ENCODE results near the gene MMP11. TPM values are rescaled to one million over a fixed set of nuclear protein-coding genes. Genes with fewer than 3 reads are reported as not detected.

The MMP11 gene
- total and polyA plus RNA-seq, 2 experiments from 2014 or later, result 5.3 to 17.4 TPM

DNA sequence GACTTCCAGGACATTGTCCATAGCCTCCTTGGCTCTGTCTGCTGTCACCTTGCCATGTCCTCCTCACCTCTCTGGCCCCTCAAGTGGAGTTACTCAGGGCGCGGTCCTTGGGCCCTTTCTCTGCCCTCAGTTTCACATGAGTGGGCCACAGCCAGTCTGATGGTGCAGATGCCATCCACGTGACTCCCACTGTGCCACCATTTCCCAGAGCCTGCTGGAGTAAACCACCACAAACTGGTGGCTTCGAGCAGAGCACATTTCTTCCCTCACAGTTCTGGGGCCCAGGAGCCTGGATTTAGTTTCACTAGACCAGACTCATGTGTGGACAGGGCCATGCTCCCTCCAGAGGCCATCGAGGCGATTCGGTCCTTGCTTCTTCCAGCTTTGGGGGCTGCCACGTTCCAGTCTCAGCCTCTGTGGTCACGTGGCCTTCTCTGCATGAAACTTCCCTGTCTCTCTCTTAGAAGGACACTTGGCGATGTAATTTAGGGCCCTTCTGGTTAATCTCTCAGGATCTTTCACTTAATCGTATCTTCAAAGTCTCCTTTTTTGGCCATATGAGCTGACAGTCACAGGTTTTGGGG is 28.7 kb downstream of the MMP11 start:
- H3K4me2 ChIP-seq, result no peak overlapping the region
- H3K36me3 ChIP-seq (ENCODE audit: insufficient read depth), result peaks cover 34% of the 10 kb centered on the region
- no peaks in the 10 kb centered on the region for H3K9me2 ChIP-seq (ENCODE audit: insufficient read depth)
- Mint-ChIP-seq H3K27ac (no peak overlapping the region), H3K9me3 (no peaks in the 10 kb centered on the region; the same call in 2 of the 3 replicates), H3K4me3 (no peak overlapping the region), H3K4me1 (peaks cover 3% of the 10 kb centered on the region; the same call in 1 of the 3 replicates), H3K36me3 (ENCODE audit: low read depth) (peaks cover 90% of the 10 kb centered on the region), H3K27me3 (ENCODE audit: insufficient read depth, low read depth, poor library complexity) (no peaks in the 10 kb centered on the region)
- no peaks in the 10 kb centered on the region for H3K27me3 ChIP-seq (ENCODE audit: insufficient read depth)
- no peaks in the 10 kb centered on the region for H3K79me2 ChIP-seq (replicated peaks; ENCODE audit: insufficient read depth)
- no peak overlapping the region for H3K4me3 ChIP-seq
- H4K20me1 ChIP-seq (replicated peaks; ENCODE audit: insufficient read depth), result no peaks in the 10 kb centered on the region; the same call in none of the 2 replicates
- no peak for ATAC-seq
- TF ChIP-seq, protein P1, sequence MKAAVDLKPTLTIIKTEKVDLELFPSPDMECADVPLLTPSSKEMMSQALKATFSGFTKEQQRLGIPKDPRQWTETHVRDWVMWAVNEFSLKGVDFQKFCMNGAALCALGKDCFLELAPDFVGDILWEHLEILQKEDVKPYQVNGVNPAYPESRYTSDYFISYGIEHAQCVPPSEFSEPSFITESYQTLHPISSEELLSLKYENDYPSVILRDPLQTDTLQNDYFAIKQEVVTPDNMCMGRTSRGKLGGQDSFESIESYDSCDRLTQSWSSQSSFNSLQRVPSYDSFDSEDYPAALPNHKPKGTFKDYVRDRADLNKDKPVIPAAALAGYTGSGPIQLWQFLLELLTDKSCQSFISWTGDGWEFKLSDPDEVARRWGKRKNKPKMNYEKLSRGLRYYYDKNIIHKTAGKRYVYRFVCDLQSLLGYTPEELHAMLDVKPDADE (IDR thresholded peaks at IDR 0.05), result no peak
- TF ChIP-seq JUNB (IDR thresholded peaks at IDR 0.05; ENCODE audit: unreplicated experiment) (no peak), NANOG (IDR thresholded peaks at IDR 0.05; ENCODE audit: borderline replicate concordance) (no peak), EZH2 (IDR thresholded peaks at IDR 0.05; ENCODE audit: low read depth, unreplicated experiment) (no peak), ZNF114 (CRISPR knock-in tag; IDR thresholded peaks at IDR 0.05) (no peak), CREB1 (CRISPR knock-in tag; IDR thresholded peaks at IDR 0.05; ENCODE audit: low read depth) (no peak), EZH2phosphoT487 (IDR thresholded peaks at IDR 0.05; ENCODE audit: unreplicated experiment) (no peak), STAT1 (IDR thresholded peaks at IDR 0.05; ENCODE audit: unreplicated experiment) (no peak)
- TF ChIP-seq, protein P2, sequence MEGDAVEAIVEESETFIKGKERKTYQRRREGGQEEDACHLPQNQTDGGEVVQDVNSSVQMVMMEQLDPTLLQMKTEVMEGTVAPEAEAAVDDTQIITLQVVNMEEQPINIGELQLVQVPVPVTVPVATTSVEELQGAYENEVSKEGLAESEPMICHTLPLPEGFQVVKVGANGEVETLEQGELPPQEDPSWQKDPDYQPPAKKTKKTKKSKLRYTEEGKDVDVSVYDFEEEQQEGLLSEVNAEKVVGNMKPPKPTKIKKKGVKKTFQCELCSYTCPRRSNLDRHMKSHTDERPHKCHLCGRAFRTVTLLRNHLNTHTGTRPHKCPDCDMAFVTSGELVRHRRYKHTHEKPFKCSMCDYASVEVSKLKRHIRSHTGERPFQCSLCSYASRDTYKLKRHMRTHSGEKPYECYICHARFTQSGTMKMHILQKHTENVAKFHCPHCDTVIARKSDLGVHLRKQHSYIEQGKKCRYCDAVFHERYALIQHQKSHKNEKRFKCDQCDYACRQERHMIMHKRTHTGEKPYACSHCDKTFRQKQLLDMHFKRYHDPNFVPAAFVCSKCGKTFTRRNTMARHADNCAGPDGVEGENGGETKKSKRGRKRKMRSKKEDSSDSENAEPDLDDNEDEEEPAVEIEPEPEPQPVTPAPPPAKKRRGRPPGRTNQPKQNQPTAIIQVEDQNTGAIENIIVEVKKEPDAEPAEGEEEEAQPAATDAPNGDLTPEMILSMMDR (conservative IDR thresholded peaks at IDR 0.05; ENCODE audit: low read depth in 2 of 2), result no peak
- TF ChIP-seq, protein P3, sequence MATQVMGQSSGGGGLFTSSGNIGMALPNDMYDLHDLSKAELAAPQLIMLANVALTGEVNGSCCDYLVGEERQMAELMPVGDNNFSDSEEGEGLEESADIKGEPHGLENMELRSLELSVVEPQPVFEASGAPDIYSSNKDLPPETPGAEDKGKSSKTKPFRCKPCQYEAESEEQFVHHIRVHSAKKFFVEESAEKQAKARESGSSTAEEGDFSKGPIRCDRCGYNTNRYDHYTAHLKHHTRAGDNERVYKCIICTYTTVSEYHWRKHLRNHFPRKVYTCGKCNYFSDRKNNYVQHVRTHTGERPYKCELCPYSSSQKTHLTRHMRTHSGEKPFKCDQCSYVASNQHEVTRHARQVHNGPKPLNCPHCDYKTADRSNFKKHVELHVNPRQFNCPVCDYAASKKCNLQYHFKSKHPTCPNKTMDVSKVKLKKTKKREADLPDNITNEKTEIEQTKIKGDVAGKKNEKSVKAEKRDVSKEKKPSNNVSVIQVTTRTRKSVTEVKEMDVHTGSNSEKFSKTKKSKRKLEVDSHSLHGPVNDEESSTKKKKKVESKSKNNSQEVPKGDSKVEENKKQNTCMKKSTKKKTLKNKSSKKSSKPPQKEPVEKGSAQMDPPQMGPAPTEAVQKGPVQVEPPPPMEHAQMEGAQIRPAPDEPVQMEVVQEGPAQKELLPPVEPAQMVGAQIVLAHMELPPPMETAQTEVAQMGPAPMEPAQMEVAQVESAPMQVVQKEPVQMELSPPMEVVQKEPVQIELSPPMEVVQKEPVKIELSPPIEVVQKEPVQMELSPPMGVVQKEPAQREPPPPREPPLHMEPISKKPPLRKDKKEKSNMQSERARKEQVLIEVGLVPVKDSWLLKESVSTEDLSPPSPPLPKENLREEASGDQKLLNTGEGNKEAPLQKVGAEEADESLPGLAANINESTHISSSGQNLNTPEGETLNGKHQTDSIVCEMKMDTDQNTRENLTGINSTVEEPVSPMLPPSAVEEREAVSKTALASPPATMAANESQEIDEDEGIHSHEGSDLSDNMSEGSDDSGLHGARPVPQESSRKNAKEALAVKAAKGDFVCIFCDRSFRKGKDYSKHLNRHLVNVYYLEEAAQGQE (IDR thresholded peaks at IDR 0.05; ENCODE audit: unreplicated experiment), result no peak
- H3K4me1 ChIP-seq (ENCODE audit: insufficient read depth), result no peaks in the 10 kb centered on the region
- DNase-seq (ENCODE audit: low spot score), result no peak
- H2AFZ ChIP-seq, result no peak overlapping the region
- H3F3A ChIP-seq (replicated peaks; ENCODE audit: low read depth), result peaks cover 3% of the 10 kb centered on the region; the same call in 1 of the 2 replicates
- H3K27ac ChIP-seq (ENCODE audit: low read depth), result no peak overlapping the region
